HepG2 (cell line): ENCODE measurements around the gene SULT1B1. TPM values are rescaled to one million over a fixed set of nuclear protein-coding genes. Genes with fewer than 3 reads are reported as not detected.

Experiments
- ATAC-seq: fragments of 200-7000 bp; cut with Tn5 transposase; 3 replicates; pipeline ENCODE4 v1.9.1; 2020; ENCODE audit warnings: mild to moderate bottlenecking, moderate library complexity
- BruUV-seq: library from RNA; stranded (reverse); fragments of 400-500 nt; replicated peaks from 2 replicates; lab custom pipeline; 2021; lab: Mats Ljungman, UMichigan
- CTCF ChIA-PET: fragments of 300-600 bp; formaldehyde crosslinking; extraction: SDS; loops from one replicate; lab custom pipeline; 2021; ENCODE audit warnings: low total read pairs, inconsistent platforms, low intra/inter-chr PET ratio; lab: Yijun Ruan, JAX
- POLR2A ChIA-PET: fragments of 350-600 bp; sonication (Branson Sonifier 250); formaldehyde crosslinking; loops from one replicate; lab custom pipeline; 2020; ENCODE audit warnings: antibody characterized with exemption, inconsistent platforms; lab: Yijun Ruan, JAX
- DNase-seq: peaks from one replicate; pipeline ENCODE4 v3.0.0-alpha.2; 2015; ENCODE audit warnings: low spot score
- FAIRE-seq: peaks from 3 replicates; lab custom pipeline; 2011; peaks lifted over from hg19 to GRCh38; lab: Jason Lieb, UNC
- H2AFZ ChIP-seq: one replicate; pipeline ENCODE4 v1.6.1; 2011; ENCODE audit warnings: low read length, inconsistent platforms
- H3K27ac ChIP-seq: fragments of 300-600 bp; 3 replicates; pipeline ENCODE4 v1.8.0; 2011; ENCODE audit warnings: mixed run types, mild to moderate bottlenecking, mixed read lengths, low read length, inconsistent platforms; ENCODE audit not compliant: insufficient read depth; ENCODE audit errors: extremely low read length
- H3K27me3 ChIP-seq, 2 experiments: fragments of 200-600 bp in 1 of 2; 2 replicates in 1 of 2; 3 replicates in 1 of 2; pipeline versions ENCODE4 v1.6.0 to v1.8.0; 2011; ENCODE audit warnings: low read length in 2 of 2, mild to moderate bottlenecking in 2 of 2, moderate library complexity in 2 of 2, inconsistent platforms in 1 of 2; ENCODE audit not compliant: insufficient read depth in 2 of 2, control insufficient read depth in 1 of 2
- H3K36me3 ChIP-seq, 2 experiments: fragments of 200-600 bp in 1 of 2; replicated peaks in 1 of 2; 2 replicates in 1 of 2; 3 replicates in 1 of 2; pipeline versions ENCODE4 v1.5.1 to v1.8.0; 2011; ENCODE audit warnings: low read length in 2 of 2, inconsistent platforms in 1 of 2; ENCODE audit not compliant: insufficient read depth in 2 of 2, control insufficient read depth in 1 of 2
- H3K4me1 ChIP-seq: 2 replicates; pipeline ENCODE4 v1.5.1; 2012; ENCODE audit warnings: low read length, inconsistent platforms; ENCODE audit not compliant: insufficient read depth
- H3K4me2 ChIP-seq: 2 replicates; pipeline ENCODE4 v1.6.0; 2011; ENCODE audit warnings: low read depth, low read length, inconsistent platforms
- H3K4me3 ChIP-seq, 3 experiments: fragments of 200-600 bp in 1 of 3; sonication (generic), shearing (Covaris generic) in 1 of 3; replicated peaks in 1 of 3; 2 replicates each; pipeline ENCODE4 v1.5.1; 2011 to 2016; ENCODE audit warnings: low read length in 3 of 3, inconsistent platforms in 2 of 3, low read depth in 2 of 3, mild to moderate bottlenecking in 2 of 3, control low read depth in 1 of 3, mixed read lengths in 1 of 3; ENCODE audit not compliant: insufficient read depth in 1 of 3
- H3K79me2 ChIP-seq: one replicate; pipeline ENCODE4 v1.6.1; 2011; ENCODE audit warnings: low read length, inconsistent platforms; ENCODE audit not compliant: insufficient read depth
- H3K9ac ChIP-seq: 2 replicates; pipeline ENCODE4 v1.6.0; 2011; ENCODE audit warnings: mild to moderate bottlenecking, low read depth, low read length, inconsistent platforms; ENCODE audit not compliant: insufficient read depth
- H3K9me3 ChIP-seq: 2 replicates; pipeline ENCODE4 v1.5.1; 2012; ENCODE audit warnings: mild to moderate bottlenecking, low read length
- H4K20me1 ChIP-seq: 2 replicates; pipeline ENCODE4 v1.6.0; 2011; ENCODE audit warnings: inconsistent platforms, mild to moderate bottlenecking, low read length, moderate library complexity; ENCODE audit not compliant: insufficient read depth
- CEBPB ChIP-seq: IDR thresholded peaks from 2 replicates; pipeline ENCODE4 v1.6.1; 2011; ENCODE audit warnings: low read depth, low read length, improper control_type of control experiment, borderline replicate concordance
- SIX4 ChIP-seq: sonication (generic); formaldehyde crosslinking; IDR thresholded peaks from 2 replicates; pipeline ENCODE4 v1.4.0; 2020; ENCODE audit warnings: missing genetic modification reagents
- SP140L ChIP-seq: sonication (generic); formaldehyde crosslinking; IDR thresholded peaks from 2 replicates; pipeline ENCODE4 v1.4.0; 2020; ENCODE audit warnings: missing genetic modification reagents, borderline replicate concordance
- THAP9 ChIP-seq: sonication (generic); formaldehyde crosslinking; IDR thresholded peaks from 2 replicates; pipeline ENCODE4; 2020; ENCODE audit warnings: missing genetic modification reagents, mild to moderate bottlenecking, borderline replicate concordance
- ZBTB43 ChIP-seq: sonication (generic); formaldehyde crosslinking; conservative IDR thresholded peaks from 2 replicates; pipeline ENCODE4 v1.4.0; 2020; ENCODE audit warnings: missing genetic modification reagents
- ZNF503 ChIP-seq: sonication (generic); formaldehyde crosslinking; IDR thresholded peaks from 2 replicates; pipeline ENCODE4 v1.4.0; 2020; ENCODE audit warnings: missing genetic modification reagents
- WGBS: methylation state at CpG from one replicate; pipeline ENCODE4 v1.1.6; 2017; ENCODE audit warnings: low lambda C conversion rate; 5-methylcytosine and 5-hydroxymethylcytosine counted together
- in situ Hi-C: cut with HindIII; loops from 2 replicates; pipeline ENCODE4 v1.10.0; 2017; ENCODE audit warnings: low pct_unique_long_range_greater_than_20kb; ENCODE audit not compliant: extremely low pct_ligation_motif_present
- intact Hi-C: fragments of 100-400 bp; cut with micrococcal nuclease; formaldehyde crosslinking; loops from one replicate; pipeline ENCODE4 v1.10.0; 2022; ENCODE audit not compliant: unreplicated experiment
- polyA plus RNA-seq, 8 experiments: library from polyadenylated mRNA; depleted of rRNA in 3 of 8; stranded (reverse) in 7 of 8; unstranded in 1 of 8; fragments of >200 nt; fragmentation: Illumina TruSeq in 4 of 8; extraction: Trizol in 4 of 8; gene quantifications; 2 replicates each; pipeline versions ENCODE4 v1.2.1 to v1.2.3, GENCODE V29; 2011 to 2016; ENCODE audit warnings: low read depth in 4 of 8, missing spikeins in 1 of 8, mixed read lengths in 1 of 8; ENCODE audit not compliant: insufficient read depth in 1 of 8
- total RNA-seq, 5 experiments: library from RNA; depleted of rRNA; stranded (reverse); fragments of >200 nt; fragmentation: Illumina TruSeq; extraction: Trizol; gene quantifications; 2 replicates each; pipeline ENCODE4 v1.2.3, GENCODE V29; 2016; ENCODE audit warnings: low read depth in 1 of 5

The SULT1B1 gene
- total and polyA plus RNA-seq, 2 of the 13 experiments (the other 11 are each of a cell fraction or from before 2014, with no cell fraction given) = 0.20 to 0.25 TPM

- intact Hi-C loops (no loop called here), in situ Hi-C loops (no loop called here)
- CTCF ChIA-PET = no interaction called here
These were observed 2.8 kb upstream of the SULT1B1 start for GRCh38 chr4:69763233-69763632.

More at GRCh38 chr4:69763233-69763632, 2.8 kb upstream of the SULT1B1 start:
- H3K36me3 ChIP-seq = no peaks in the 10 kb centered on the region
- H4K20me1 ChIP-seq = no peaks in the 10 kb centered on the region
- H3K4me3 ChIP-seq = no peak overlapping the region
- DNase-seq = no peak
- 96% methylated on average over 3 of the region's 3 CpGs for WGBS
- no peaks in the 10 kb centered on the region for H3K9me3 ChIP-seq
- ATAC-seq = no peak
- H3K9ac ChIP-seq = no peak overlapping the region
- H3K27me3 ChIP-seq = no peaks in the 10 kb centered on the region
- peaks cover 22% of the 10 kb centered on the region; the same call in 1 of the 2 replicates for H3K4me1 ChIP-seq
- peak overlapping the region; percentile 23 for H2AFZ ChIP-seq
- POLR2A ChIA-PET = no interaction called here
- H3K4me2 ChIP-seq = no peak overlapping the region
- no TSS peak for BruUV-seq
- no peak for TF ChIP-seq SIX4 (CRISPR knock-in tag)
- no peak for TF ChIP-seq CEBPB
- TF ChIP-seq SP140L (CRISPR knock-in tag) = no peak
- TF ChIP-seq ZBTB43 (CRISPR knock-in tag) = no peak
- TF ChIP-seq THAP9 (CRISPR knock-in tag) = no peak
- no peak for TF ChIP-seq ZNF503 (CRISPR knock-in tag)
- H3K27ac ChIP-seq = no peak overlapping the region
- FAIRE-seq = no peak
- H3K79me2 ChIP-seq = no peaks in the 10 kb centered on the region
